Measurements from ENCODE around the gene TRIM28. TPM values are rescaled to one million over a fixed set of nuclear protein-coding genes. Genes with fewer than 3 reads are reported as not detected.

TRIM28 gene
- total and polyA plus RNA-seq, 9 of the 15 experiments (the other 6 are each of a cell fraction or from before 2014, with no cell fraction given): 12.1 to 797 (median 490) TPM

DNA sequence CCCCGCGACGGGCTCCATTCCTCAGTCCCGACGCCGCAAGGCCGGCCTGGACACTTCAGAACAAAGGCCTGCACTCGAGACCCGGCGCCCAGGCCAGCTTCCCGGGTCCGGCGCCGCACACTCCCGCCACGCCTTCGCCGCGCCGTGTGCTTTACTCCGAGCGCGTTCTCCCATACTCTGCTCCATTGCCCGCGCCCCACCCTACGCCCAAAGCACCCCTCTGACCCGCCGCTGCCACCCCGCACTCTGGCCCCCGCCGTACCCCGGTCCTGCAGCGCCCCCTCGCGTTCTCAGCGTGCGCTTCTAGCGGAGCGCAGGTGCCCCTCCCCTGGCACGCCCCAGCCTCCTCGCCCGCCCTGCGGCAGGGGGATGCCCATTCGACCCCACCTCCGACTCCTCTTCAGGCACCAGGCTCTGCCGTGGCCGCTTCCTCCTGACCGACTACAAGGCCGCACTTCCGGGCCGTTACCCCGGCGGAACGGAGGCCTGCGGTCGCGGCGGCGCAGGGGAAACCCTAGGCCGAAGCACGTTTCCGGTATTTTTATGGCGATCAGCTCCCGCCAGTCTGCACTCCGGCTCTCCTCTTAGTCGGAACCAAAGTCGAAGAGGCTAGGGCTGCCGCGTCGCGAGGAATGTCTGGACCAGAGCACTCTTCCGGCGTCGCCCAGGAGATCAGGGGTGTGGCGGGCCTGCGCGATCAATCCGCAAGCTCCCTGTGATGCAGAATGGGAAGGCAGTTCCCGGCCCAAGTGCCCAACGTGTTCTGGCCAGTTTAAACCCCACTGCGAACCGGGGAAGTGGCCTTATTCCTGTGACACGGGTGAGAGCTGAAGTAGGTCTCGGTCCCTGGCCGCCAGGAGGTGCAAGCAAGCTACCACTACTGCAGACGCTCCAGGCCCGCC is 24.3 kb upstream of the TRIM28 start, which contains the start of gene ZBTB45 (continued):
- TF ChIP-seq E2F5 (CRISPR knock-in tag; IDR thresholded peaks at IDR 0.05): 0 out of 2 replicates have a peak, but pooled peaks have one; percentile 45
- peak; percentile 75 for TF ChIP-seq NEUROD1 (IDR thresholded peaks at IDR 0.05; ENCODE audit: borderline replicate concordance, low read depth, low read length, partially characterized antibody)
- peak; percentile 100 for TF ChIP-seq GABPB1 (CRISPR knock-in tag; IDR thresholded peaks at IDR 0.05)
- TF ChIP-seq CREBBP (IDR thresholded peaks at IDR 0.05; ENCODE audit: low read depth, low read length): no peak
- peak; percentile 79; the same call in 1 of the 2 replicates for TF ChIP-seq ZNF583 (CRISPR knock-in tag; IDR thresholded peaks at IDR 0.05)
- TF ChIP-seq, protein P1, sequence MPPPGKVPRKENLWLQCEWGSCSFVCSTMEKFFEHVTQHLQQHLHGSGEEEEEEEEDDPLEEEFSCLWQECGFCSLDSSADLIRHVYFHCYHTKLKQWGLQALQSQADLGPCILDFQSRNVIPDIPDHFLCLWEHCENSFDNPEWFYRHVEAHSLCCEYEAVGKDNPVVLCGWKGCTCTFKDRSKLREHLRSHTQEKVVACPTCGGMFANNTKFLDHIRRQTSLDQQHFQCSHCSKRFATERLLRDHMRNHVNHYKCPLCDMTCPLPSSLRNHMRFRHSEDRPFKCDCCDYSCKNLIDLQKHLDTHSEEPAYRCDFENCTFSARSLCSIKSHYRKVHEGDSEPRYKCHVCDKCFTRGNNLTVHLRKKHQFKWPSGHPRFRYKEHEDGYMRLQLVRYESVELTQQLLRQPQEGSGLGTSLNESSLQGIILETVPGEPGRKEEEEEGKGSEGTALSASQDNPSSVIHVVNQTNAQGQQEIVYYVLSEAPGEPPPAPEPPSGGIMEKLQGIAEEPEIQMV (tag; conservative IDR thresholded peaks at IDR 0.05; ENCODE audit: low read depth): no peak
- no peak for TF ChIP-seq ZNF75A (CRISPR knock-in tag; IDR thresholded peaks at IDR 0.05)
- peak; percentile 88; the same call in 1 of the 2 replicates for TF ChIP-seq IRF1 (CRISPR knock-in tag; IDR thresholded peaks at IDR 0.05; ENCODE audit: borderline replicate concordance)
- TF ChIP-seq RBM14 (IDR thresholded peaks at IDR 0.05; ENCODE audit: borderline replicate concordance, insufficient read depth, low read depth, low read length): 0 out of 2 replicates have a peak, but pooled peaks have one; percentile 25
- TF ChIP-seq HMGN3 (IDR thresholded peaks at IDR 0.05; ENCODE audit: borderline replicate concordance, extremely low read depth, insufficient read length, low read depth, low read length): peak; percentile 91
- TF ChIP-seq ILK (tag; IDR thresholded peaks at IDR 0.05; ENCODE audit: borderline replicate concordance, low read depth): no peak
- TF ChIP-seq SMARCB1 (IDR thresholded peaks at IDR 0.05; ENCODE audit: insufficient read length, low read depth): no peak
- no peak; the same call in 1 of the 2 replicates for TF ChIP-seq IRF2 (CRISPR knock-in tag; IDR thresholded peaks at IDR 0.05)
- TF ChIP-seq FIP1L1 (IDR thresholded peaks at IDR 0.05; ENCODE audit: low read depth, low read length, poor library complexity, severe bottlenecking): peak; percentile 99
- TF ChIP-seq HNRNPUL1 (IDR thresholded peaks at IDR 0.05; ENCODE audit: low read length): no peak
- TF ChIP-seq CHD2 (IDR thresholded peaks at IDR 0.05; ENCODE audit: low read depth, low read length): peak; percentile 32
- peak; percentile 47 for TF ChIP-seq ZNF431 (CRISPR knock-in tag; IDR thresholded peaks at IDR 0.05)
- TF ChIP-seq, protein P2, sequence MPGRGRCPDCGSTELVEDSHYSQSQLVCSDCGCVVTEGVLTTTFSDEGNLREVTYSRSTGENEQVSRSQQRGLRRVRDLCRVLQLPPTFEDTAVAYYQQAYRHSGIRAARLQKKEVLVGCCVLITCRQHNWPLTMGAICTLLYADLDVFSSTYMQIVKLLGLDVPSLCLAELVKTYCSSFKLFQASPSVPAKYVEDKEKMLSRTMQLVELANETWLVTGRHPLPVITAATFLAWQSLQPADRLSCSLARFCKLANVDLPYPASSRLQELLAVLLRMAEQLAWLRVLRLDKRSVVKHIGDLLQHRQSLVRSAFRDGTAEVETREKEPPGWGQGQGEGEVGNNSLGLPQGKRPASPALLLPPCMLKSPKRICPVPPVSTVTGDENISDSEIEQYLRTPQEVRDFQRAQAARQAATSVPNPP (IDR thresholded peaks at IDR 0.05; ENCODE audit: borderline replicate concordance, insufficient read depth, insufficient read length): no peak
- no peak for TF ChIP-seq NR0B1 (IDR thresholded peaks at IDR 0.05; ENCODE audit: partially characterized antibody)
- no peak for TF ChIP-seq U2AF2 (optimal IDR thresholded peaks at IDR 0.05; ENCODE audit: low read depth, low read length)

Data from K562 (cell line).